Mesenchymal stem cell (in vitro differentiated cells and primary cell): Measurements from ENCODE around the gene MARCKSL1.
A peak's percentile ranks its signal among the peaks of the same experiment; 100 is the strongest.

Experiments
- DNase-seq: peaks from one replicate; pipeline ENCODE4 v3.0.0-alpha.2; 2013
- H2AFZ ChIP-seq: one replicate; pipeline ENCODE4 v1.6.1; 2013; ENCODE audit warnings: low read depth, mild to moderate bottlenecking, control low read depth, inconsistent platforms, low read length, moderate library complexity
- H2AK5ac ChIP-seq: 2 replicates; pipeline ENCODE4 v1.6.1; 2013; ENCODE audit warnings: low read length, moderate library complexity, mild to moderate bottlenecking, inconsistent platforms; ENCODE audit not compliant: severe bottlenecking
- H2BK120ac ChIP-seq: one replicate; pipeline ENCODE4 v1.6.1; 2013; ENCODE audit warnings: low read depth, mild to moderate bottlenecking, inconsistent platforms, low read length, moderate library complexity
- H2BK12ac ChIP-seq, 2 experiments: one replicate each; pipeline ENCODE4 v1.6.1; 2013; ENCODE audit warnings: inconsistent platforms in 2 of 2, low read length in 2 of 2, mild to moderate bottlenecking in 2 of 2, moderate library complexity in 2 of 2, control low read depth in 1 of 2
- H2BK15ac ChIP-seq: one replicate; pipeline ENCODE4 v1.6.1; 2013; ENCODE audit warnings: mild to moderate bottlenecking, low read depth, inconsistent platforms; ENCODE audit not compliant: poor library complexity, severe bottlenecking
- H2BK5ac ChIP-seq: 2 replicates; pipeline ENCODE4 v1.6.1; 2013; ENCODE audit warnings: low read depth, mild to moderate bottlenecking, low read length, control low read depth, inconsistent platforms; ENCODE audit not compliant: poor library complexity, severe bottlenecking
- H3K14ac ChIP-seq, 2 experiments: one replicate each; pipeline ENCODE4 v1.6.1; 2013; ENCODE audit warnings: inconsistent platforms in 2 of 2, low read length in 2 of 2, control low read depth in 1 of 2, mild to moderate bottlenecking in 1 of 2, moderate library complexity in 1 of 2
- H3K18ac ChIP-seq, 2 experiments: one replicate each; pipeline ENCODE4 v1.6.1; 2013; ENCODE audit warnings: inconsistent platforms in 2 of 2, low read length in 2 of 2, control low read depth in 1 of 2, low read depth in 1 of 2, mild to moderate bottlenecking in 1 of 2
- H3K23ac ChIP-seq, 2 experiments: one replicate each; pipeline ENCODE4 v1.6.1; 2013; ENCODE audit warnings: inconsistent platforms in 2 of 2, low read length in 2 of 2, mild to moderate bottlenecking in 2 of 2, moderate library complexity in 2 of 2, control low read depth in 1 of 2
- H3K27ac ChIP-seq: 2 replicates; pipeline ENCODE4 v1.5.1; 2013; ENCODE audit warnings: mild to moderate bottlenecking, moderate library complexity, low read length, control low read depth, inconsistent platforms; ENCODE audit not compliant: poor library complexity, severe bottlenecking
- H3K27me3 ChIP-seq, 2 experiments: 2 replicates each; pipeline versions ENCODE4 v1.6.1 to v1.7.0; 2013; ENCODE audit warnings: low read length in 2 of 2, mild to moderate bottlenecking in 2 of 2, moderate library complexity in 2 of 2, control low read depth in 1 of 2, inconsistent platforms in 1 of 2; ENCODE audit not compliant: control insufficient read depth in 1 of 2, insufficient read depth in 1 of 2
- H3K36me3 ChIP-seq, 2 experiments: 2 replicates each; pipeline versions ENCODE4 v1.6.1 to v1.7.0; 2013; ENCODE audit warnings: low read length in 2 of 2, control low read depth in 1 of 2, inconsistent platforms in 1 of 2, low read depth in 1 of 2, mild to moderate bottlenecking in 1 of 2; ENCODE audit not compliant: insufficient read depth in 2 of 2, control insufficient read depth in 1 of 2
- H3K4ac ChIP-seq, 2 experiments: one replicate each; pipeline ENCODE4 v1.6.1; 2013; ENCODE audit warnings: inconsistent platforms in 2 of 2, low read length in 2 of 2, mild to moderate bottlenecking in 2 of 2, moderate library complexity in 2 of 2, control low read depth in 1 of 2, low read depth in 1 of 2
- H3K4me1 ChIP-seq: 2 replicates; pipeline ENCODE4 v1.6.1; 2013; ENCODE audit warnings: low read depth, low read length, control low read depth; ENCODE audit not compliant: control insufficient read depth, insufficient read depth
- H3K4me2 ChIP-seq: 2 replicates; pipeline ENCODE4 v1.6.1; 2013; ENCODE audit warnings: low read length, mild to moderate bottlenecking, inconsistent platforms; ENCODE audit not compliant: poor library complexity, severe bottlenecking
- H3K4me3 ChIP-seq, 2 experiments: 2 replicates each; pipeline versions ENCODE4 v1.5.1 to v1.7.0; 2013; ENCODE audit warnings: low read length in 2 of 2, mild to moderate bottlenecking in 2 of 2, control low read depth in 1 of 2, low read depth in 1 of 2; ENCODE audit not compliant: insufficient read depth in 1 of 2
- H3K79me1 ChIP-seq: replicated peaks from 2 replicates; pipeline ENCODE4 v1.6.1; 2013; ENCODE audit warnings: mild to moderate bottlenecking, control low read depth, low read length, inconsistent platforms; ENCODE audit not compliant: poor library complexity, severe bottlenecking
- H3K9ac ChIP-seq: 2 replicates; pipeline ENCODE4 v1.7.0; 2013; ENCODE audit warnings: mild to moderate bottlenecking, low read length, moderate library complexity
- H3K9me3 ChIP-seq: 2 replicates; pipeline ENCODE4 v1.7.0; 2013; ENCODE audit warnings: mild to moderate bottlenecking, low read length; ENCODE audit not compliant: control insufficient read depth
- H4K8ac ChIP-seq: one replicate; pipeline ENCODE4 v1.6.1; 2013; ENCODE audit warnings: inconsistent platforms, mild to moderate bottlenecking, low read length, moderate library complexity
- H4K91ac ChIP-seq: one replicate; pipeline ENCODE4 v1.6.1; 2013; ENCODE audit warnings: mild to moderate bottlenecking, low read length, inconsistent platforms
- WGBS: methylation state at CpG from one replicate; pipeline ENCODE4 v1.1.7; 2013; ENCODE audit warnings: mixed read lengths; 5-methylcytosine and 5-hydroxymethylcytosine counted together

Gene MARCKSL1

DNA sequence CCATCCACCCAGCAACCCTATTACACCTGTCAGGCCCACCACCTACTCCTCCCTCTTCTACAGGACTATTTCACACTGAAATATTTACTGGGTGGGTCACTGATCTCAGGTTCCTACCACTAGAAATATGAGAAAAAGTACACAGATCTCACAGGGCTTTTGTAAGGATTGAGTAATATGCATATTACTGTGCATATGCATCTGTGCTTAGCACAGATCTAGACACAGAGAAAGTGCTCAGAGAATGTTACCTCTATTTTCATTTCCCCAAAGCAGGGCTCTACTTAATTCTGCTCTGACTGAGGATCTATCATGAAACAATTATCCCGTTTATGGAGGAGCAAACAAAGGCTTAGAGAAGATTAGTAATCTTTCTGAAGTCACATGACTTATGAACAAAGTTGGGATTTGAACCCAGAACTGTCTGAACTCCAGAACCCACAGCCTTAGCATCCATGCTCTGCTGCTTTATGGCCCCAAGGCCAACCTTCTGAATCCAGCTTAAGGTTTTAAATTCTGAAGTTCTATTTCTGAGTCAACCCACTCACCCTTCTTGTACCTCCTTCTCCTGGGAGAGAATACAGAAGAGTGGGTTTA lies 38.1 kb upstream of the MARCKSL1 start:
- Histone ChIP-seq H2BK120ac (no peak overlapping the region), H3K4ac (no peak overlapping the region), H3K9me3 (no peaks in the 10 kb centered on the region), H3K18ac (no peak overlapping the region), H4K8ac (no peak overlapping the region), H3K27me3 (no peaks in the 10 kb centered on the region), H3K4me1 (no peaks in the 10 kb centered on the region), H2BK15ac (no peak overlapping the region), H4K91ac (no peak overlapping the region), H3K9ac (no peak overlapping the region), H3K36me3 (peaks cover 65 to 89% of the 10 kb centered on the region in 2 experiments), H2AFZ (no peak overlapping the region), H3K14ac (no peak overlapping the region), H3K4me2 (peak overlapping the region; percentile 12), H3K27ac (no peak overlapping the region), H2BK12ac (no peak overlapping the region), H2AK5ac (no peak overlapping the region), H2BK5ac (no peak overlapping the region), H3K4me3 (no peak overlapping the region), H3K79me1 (peaks cover 19% of the 10 kb centered on the region), H3K23ac (no peak overlapping the region)
- 80% methylated on average over 1 of the region's 1 CpG for WGBS
- no peak for DNase-seq

DNA sequence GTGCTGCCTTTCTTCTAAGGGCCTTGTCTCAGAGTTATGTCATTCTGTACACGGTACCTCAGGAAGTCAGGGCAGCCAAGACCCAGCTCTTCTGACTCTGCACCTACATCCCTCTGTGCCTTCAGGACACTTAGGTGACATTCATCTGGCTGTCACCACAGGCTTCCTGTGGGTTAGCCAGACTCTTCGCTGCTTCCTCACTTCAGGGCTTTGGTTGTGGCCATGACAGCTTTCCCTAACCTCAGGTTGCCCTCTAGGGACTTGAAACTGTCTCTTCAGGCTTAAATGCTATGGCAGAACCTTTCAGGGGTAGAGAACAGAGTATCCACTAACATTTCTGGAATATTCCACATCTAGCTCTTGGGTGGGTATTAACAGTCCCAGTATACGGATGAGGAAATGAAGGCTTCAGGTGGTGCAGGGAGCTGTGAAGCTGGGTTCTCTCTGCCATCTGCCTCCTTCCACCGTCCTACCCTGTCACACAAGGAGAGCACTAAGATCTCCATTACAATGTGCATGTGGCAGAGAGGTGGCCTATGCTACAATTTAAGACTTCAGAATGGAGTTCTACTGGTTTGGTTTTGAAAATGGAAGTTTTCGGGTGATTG lies 36.2 kb upstream of the MARCKSL1 start:
- H3K9ac ChIP-seq, result no peak overlapping the region
- H4K91ac ChIP-seq, result no peak overlapping the region
- H3K36me3 ChIP-seq, result peaks cover 62 to 89% of the 10 kb centered on the region in 2 experiments
- no peak overlapping the region for H3K4me3 ChIP-seq
- peaks cover 19% of the 10 kb centered on the region for H3K79me1 ChIP-seq
- H3K27ac ChIP-seq, result no peak overlapping the region
- no peak overlapping the region for H4K8ac ChIP-seq
- no peak overlapping the region for H2BK12ac ChIP-seq
- no peaks in the 10 kb centered on the region for H3K4me1 ChIP-seq
- H3K4ac ChIP-seq, result no peak overlapping the region
- no peak overlapping the region for H2AFZ ChIP-seq
- H3K18ac ChIP-seq, result no peak overlapping the region
- H3K23ac ChIP-seq, result no peak overlapping the region
- H2BK120ac ChIP-seq, result no peak overlapping the region
- DNase-seq, result peak; percentile 28
- no peak overlapping the region for H2BK15ac ChIP-seq
- no peaks in the 10 kb centered on the region for H3K9me3 ChIP-seq
- no peak overlapping the region for H2BK5ac ChIP-seq
- 96% methylated on average over 5 of the region's 5 CpGs for WGBS
- H2AK5ac ChIP-seq, result no peak overlapping the region
- H3K14ac ChIP-seq, result no peak overlapping the region
- no peak overlapping the region for H3K4me2 ChIP-seq
- H3K27me3 ChIP-seq, result no peaks in the 10 kb centered on the region

DNA sequence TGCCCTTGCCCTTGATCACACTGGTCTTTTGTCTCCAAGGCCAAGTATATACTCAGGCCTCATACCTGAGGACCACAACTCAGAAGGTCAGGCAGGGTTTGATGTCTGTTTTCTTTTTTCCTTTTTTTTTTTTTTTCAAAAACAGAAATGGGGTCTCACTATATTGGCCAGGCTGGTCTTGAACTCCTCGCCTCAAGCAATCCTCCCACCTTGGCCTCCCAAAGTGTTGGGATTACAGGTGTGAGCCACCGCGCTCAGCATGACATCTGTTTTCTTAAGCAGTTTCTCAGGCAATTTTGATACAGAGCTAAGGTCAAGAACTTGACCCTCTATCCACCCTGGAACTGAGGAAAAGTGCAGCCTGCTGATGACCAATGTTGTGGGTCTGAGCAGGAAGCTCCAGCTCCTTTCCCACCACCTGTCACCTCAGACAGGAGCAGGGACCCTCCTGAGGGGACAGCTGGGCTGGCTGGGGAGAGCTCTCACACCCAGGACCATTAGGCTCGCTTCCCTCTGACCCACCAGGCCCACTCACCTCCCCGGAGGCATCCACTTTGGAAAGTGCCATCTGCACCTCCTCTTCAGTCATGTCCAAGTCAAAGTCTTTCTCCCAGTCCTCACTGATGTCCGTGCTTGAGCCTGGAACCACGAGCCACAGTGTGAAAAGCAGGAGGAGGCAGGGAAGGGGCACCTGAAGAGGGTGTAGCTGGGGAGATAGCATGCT lies 32.0 kb upstream of the MARCKSL1 start:
- Histone ChIP-seq H2AK5ac (no peak overlapping the region), H3K4me3 (no peak overlapping the region), H3K9me3 (no peaks in the 10 kb centered on the region), H3K4ac (no peak overlapping the region), H3K14ac (no peak overlapping the region), H3K4me2 (no peak overlapping the region), H3K79me1 (peaks cover 10% of the 10 kb centered on the region), H2BK12ac (no peak overlapping the region), H2BK5ac (no peak overlapping the region), H2BK120ac (no peak overlapping the region), H4K8ac (no peak overlapping the region), H3K18ac (no peak overlapping the region), H4K91ac (no peak overlapping the region), H3K27me3 (no peaks in the 10 kb centered on the region), H2AFZ (no peak overlapping the region), H3K9ac (no peak overlapping the region), H2BK15ac (no peak overlapping the region), H3K4me1 (peaks cover 3% of the 10 kb centered on the region), H3K36me3 (peaks cover 65 to 87% of the 10 kb centered on the region in 2 experiments), H3K27ac (no peak overlapping the region), H3K23ac (no peak overlapping the region)
- DNase-seq, result no peak
- 100% methylated on average over 7 of the region's 7 CpGs for WGBS

DNA sequence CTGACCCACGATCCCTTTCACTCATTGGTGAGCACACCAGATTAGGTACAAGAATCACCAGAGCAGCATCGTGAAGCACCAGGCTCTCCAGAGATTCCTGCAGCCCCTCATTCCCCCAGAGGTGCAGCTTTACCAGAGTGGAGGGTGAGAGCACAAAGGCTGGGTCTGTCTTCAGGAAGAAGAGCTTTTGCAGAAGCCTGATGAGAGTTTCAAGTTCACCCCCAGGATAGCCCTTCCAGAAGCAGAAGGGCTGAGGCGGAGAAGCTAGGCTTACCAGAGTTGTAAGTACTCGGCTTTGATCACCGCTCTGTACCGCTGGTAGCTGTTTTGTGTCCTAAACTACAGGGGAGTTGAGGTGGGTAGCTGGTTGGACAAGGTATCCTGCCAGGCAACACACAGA lies 29.4 kb upstream of the MARCKSL1 start:
- WGBS, result 97% methylated on average over 6 of the region's 6 CpGs
- Histone ChIP-seq H3K27ac (no peak overlapping the region), H4K8ac (no peak overlapping the region), H2BK15ac (no peak overlapping the region), H3K79me1 (peaks cover 6% of the 10 kb centered on the region), H2AK5ac (no peak overlapping the region), H3K4me3 (no peak overlapping the region), H3K36me3 (peaks cover 67 to 70% of the 10 kb centered on the region in 2 experiments), H3K9me3 (no peaks in the 10 kb centered on the region), H2BK12ac (no peak overlapping the region), H3K4ac (no peak overlapping the region), H3K18ac (no peak overlapping the region), H2BK120ac (no peak overlapping the region), H3K27me3 (no peaks in the 10 kb centered on the region), H4K91ac (no peak overlapping the region), H2BK5ac (no peak overlapping the region), H3K9ac (no peak overlapping the region), H2AFZ (no peak overlapping the region), H3K4me2 (no peak overlapping the region), H3K23ac (no peak overlapping the region), H3K14ac (no peak overlapping the region), H3K4me1 (peaks cover 17% of the 10 kb centered on the region)
- no peak for DNase-seq
